Pons (tissue), 1 donor: ENCODE results near the gene CHD5.
"Not testable (repeated sequence)": the region's sequence is repeated elsewhere in the genome, so short reads cannot be mapped to it uniquely, and the experiment has no call there.

Experiments used
- DNase-seq: peaks from one replicate; pipeline ENCODE4 v3.0.0-alpha.2; 2016; ENCODE audit warnings: low spot score

CHD5 gene

DNA sequence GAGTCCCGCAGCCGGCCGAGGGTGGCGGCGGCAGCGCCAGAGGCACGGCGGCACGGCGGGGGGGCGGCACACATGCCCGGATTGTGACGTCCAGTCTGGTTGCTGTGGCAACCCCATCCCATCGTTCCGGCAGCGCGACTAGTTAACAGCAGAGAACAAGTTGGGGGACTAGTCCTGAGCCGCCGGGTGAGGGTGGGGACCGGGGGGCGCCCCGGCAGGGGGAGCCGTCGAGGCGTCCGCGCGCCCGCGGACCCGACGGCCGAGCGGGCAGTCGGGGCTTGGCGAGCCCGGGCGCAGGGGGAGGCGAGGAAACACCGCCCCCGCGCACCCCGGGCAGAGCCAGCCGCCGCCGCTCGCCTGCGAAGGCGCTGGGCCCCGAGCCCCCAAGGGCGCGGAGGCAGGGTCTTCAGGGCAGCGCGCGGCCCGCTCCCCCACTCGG, at the start of gene CHD5:
CHD5 (minus strand) TSS at position 54 of the 439 bp plus-strand sequence. CDS start 298 bp downstream, outside the sequence.
- DNase-seq, result no peak

DNA sequence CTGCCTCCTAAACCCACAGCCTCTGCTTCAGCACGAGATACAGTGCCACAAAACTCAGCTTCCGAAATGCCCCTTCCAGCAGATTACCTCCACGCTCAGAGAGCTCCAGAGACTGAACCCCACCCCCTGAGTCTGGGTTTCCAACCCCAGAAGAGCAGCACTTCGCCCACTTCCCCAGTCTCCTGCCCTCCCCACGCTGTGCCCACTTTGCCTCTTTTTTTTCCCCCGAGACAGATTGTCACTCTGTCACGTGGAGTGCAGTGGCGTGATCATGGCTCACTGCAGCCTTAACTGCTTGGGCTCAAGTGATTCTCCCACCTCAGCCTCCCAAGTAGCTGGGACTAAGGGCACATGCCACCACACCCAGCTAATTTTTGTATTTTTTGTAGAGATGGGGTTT, 45.5 kb upstream of the CHD5 start:
- no peak for DNase-seq

DNA sequence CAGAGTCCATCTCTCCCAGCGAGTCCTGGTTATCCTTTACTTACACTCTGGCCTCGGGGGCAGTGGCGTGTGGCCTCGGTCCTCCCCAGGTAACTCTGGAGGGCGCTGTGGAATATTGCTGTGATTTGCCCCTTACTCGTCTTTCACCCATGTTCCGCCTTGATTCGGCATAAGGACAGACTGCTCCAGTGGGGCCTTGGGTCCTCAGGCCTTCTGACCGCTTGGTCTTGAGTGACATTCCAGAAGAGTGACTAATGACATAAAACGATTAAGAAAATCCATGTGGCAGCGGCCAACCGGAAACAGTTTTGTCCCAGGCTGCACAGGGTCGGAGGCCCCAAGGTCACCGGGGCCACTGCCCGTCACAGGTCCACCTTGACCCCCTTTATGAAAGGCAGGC, 44.6 kb upstream of the CHD5 start:
- DNase-seq, result no peak

DNA sequence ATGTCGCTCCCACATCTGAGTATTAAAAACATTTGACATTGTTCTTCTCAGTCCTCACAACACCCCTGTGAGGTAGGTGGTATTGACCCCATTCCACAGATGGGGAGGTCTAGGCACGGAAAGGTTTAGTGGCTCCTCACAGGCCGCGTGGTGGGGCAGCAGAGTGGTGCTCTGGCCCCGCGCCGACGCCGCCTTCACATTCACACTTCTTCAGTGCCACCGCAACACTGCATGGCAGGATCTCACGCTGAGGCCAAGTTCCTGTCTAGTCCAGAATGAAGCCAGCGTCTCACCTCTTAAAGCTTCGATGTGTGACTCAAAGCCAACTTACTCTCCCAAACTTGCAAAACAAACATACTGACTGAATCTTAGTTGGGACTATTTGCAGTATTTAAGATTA, 43.5 kb upstream of the CHD5 start:
- DNase-seq, result no peak

DNA sequence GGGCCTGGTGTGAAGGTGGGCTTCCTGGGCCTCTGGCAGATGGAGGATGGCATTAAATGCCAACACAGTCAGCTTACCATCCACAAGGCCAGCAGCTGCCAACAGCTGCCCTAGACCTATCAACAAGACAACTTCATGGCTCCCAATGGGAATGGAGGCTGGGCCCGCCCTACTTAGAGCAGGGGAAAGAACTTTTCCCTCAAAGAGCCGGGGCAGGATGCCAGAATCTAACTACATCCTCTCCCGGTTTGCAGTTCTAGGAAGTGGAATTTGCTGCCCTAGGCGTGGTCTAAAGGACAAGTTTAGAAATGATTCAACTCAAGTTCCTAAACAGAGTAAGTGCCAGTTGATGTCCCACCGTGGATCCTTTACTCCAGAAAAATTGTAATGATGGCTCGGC, 42.5 kb upstream of the CHD5 start:
- DNase-seq, result no peak

DNA sequence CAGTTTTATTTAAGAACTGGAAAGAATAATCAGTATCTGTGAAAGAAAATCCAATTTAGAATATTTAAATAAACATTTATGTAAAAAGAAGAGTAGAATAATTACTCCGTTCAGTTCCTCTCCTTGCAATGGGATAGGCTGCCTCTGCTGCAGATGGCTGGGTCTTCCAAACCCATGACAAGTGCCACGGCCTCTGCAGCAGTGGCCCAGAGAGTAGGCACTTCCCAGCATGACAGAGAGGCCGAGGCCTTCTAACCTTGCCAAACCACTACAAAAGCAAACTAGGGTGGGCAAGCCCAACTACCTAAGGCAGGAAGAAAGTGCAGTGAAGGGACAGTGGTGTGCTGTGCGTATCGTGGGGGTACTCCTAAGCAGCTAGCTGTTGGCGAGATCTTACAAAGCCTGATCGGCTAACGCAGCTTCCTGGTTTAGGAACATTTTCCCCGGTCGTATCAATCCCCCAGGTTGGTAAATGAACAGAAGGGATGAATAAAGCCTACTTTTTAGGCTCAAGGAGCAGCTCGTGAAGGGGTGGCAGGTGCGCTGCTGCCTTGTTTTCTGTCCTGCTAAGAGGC, 41.2 kb upstream of the CHD5 start:
- no peak for DNase-seq

DNA sequence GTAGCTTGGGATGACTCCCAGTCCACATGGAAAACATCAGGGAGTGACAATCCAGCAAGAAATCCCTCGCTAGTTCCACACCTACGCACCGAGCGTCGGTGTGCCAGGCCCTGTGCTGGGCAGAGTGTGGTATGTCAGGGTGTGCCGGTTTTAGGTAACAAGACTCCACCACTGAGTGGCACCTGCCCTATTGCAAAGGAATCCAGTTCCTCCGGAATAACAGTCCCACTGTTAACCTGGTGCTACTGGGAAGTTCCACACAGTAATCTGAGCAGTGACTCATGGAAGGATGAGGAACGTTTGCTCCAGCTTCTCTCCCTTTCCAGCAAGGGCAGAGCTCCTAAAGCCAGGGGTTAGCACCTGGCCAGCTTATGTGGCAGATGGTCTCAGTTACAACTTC, 40.1 kb upstream of the CHD5 start:
- no peak for DNase-seq

DNA sequence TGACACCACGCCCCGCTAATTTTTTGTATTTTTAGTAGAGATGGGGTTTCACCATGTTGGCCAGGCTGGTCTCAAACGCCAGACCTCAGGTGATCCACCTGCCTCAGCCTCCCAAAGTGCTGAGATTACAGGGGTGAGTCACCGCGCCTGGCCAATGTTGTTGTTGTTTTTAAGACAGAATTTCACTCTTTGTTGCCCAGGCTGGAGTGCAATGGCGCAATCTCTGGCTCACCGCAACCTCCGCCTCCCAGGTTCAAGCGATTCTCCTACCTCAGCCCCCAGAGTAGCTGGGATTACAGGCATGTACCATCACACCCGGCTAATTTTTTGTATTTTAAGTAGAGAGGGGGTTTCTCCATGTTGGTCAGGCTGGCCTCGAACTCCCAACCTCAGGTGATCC, 39.5 kb upstream of the CHD5 start:
- DNase-seq, result not testable (repeated sequence)

DNA sequence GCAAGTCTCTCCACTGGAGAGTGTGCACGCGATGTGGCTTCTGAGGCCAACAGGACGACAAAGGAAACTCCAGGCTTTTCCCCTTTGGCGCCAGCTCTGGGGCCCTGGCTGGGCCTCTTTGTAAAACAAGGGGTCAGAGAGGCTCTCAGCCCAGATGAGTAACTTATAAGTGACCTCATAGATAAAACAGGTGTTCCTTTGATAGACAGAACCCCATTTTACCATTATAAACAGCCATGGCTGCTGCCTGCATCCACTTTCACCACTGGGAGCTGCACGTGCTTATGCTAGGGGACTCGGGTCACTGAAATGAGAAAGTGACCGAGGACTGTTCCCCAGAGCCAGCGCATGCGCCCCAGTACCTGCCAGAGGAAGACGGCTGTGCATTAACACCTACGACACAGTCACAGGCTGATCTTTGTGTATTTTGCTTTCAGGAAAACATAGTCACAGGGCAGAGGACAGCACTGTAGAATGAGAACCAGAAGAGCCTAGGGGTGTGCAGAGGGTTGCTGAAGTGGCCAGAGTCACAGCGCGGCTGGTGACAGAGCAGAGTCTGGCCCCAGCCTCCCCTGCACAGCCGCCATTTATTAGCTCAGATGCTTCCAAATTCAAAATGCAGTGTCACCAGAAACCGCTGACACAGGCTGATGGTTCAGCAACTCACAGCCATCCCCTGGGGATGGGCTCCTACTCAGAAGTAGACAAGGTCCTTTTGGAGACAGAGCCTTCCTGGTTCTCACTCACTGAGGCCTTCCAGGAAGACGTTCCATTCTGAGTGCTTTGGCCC, 38.4 kb upstream of the CHD5 start:
- no peak for DNase-seq

DNA sequence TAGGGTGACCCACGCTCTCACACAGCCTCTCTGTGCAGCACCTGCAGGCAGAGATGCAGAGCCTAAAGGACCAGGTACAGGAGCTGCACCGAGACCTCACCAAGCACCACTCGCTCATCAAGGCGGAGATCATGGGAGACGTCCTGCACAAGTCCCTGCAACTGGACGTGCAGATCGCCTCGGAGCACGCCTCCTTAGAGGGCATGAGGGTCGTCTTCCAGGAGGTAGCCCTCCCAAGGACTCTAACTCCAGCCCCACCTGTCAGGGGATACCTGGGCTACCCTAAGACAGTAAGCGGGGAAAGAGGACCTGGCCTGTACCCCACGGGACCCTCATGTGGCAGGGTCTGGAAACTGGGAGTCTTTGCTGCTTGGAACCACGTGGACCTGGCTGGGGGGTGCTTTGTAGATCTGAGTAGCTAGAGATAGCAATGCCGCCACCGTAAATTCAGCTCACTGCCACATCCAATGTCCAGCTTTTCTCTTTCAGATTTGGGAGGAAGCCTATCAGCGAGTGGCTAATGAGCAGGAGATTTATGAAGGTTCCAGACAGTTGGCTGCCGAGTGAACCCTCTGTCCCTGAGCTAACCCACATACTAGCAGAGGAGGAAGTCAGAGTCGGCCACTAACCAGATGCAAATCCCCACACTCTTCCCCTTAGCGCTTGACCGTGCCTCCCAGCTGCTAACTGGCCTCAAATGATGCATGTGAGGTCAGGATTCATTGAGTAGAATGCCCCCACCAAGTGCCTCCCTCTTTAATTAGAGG, 32.3 kb upstream of the CHD5 start:
- no peak for DNase-seq

DNA sequence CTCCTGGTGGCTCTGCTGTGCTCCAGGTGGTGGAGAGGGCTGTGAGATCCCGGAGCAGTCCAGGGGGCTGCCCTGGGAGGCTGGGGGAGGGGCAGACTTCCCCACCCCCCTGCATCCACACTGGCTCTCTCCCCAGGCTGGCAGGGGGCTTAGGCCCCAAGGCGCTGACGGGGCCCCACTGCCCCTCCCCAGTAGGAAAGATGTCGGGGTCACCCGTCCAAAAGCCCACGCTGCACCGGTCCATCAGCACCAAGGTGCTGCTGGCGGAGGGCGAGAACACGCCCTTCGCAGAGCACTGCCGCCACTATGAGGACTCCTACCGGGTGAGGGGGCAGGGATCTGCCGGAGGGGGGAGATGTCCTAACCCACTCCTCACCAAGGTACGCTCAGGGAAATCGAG, 31.6 kb upstream of the CHD5 start:
- DNase-seq, result no peak

DNA sequence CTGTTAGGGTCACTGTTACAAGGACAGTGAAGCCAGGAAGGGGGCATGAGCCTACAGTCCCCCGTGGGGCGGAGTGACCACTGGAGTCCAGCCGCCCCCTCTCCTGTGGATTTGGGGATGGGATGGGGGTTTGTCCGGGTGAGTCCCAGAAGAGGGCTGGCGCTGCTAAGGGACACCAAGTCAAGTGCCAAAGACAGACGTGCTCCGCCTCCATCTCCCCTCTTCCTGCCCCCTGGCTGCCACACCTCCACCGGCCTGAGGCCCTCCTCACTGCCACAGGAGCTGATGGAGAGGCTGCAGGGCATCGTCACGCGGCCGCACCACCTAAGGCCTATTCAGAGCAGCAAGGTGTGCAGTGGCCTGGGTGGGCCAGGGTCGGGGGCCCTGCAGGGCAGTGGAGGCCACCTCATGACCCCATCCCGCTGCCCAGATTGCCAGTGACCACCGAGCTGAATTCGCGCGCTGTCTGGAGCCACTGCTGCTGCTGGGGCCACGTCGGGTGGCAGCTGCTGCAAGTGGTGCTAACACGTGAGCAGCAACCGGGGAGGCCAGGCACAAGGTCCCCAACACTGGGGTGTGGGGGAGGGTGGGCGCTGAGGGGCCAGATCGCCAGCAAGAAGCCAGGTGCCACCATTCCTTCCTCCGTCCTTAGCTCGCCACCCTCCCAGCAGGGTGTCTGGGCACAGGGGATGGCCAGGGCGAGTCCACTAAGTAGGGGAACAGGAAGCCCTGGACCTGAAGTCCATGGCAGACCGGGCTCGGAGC, 30.7 kb upstream of the CHD5 start:
- no peak for DNase-seq

DNA sequence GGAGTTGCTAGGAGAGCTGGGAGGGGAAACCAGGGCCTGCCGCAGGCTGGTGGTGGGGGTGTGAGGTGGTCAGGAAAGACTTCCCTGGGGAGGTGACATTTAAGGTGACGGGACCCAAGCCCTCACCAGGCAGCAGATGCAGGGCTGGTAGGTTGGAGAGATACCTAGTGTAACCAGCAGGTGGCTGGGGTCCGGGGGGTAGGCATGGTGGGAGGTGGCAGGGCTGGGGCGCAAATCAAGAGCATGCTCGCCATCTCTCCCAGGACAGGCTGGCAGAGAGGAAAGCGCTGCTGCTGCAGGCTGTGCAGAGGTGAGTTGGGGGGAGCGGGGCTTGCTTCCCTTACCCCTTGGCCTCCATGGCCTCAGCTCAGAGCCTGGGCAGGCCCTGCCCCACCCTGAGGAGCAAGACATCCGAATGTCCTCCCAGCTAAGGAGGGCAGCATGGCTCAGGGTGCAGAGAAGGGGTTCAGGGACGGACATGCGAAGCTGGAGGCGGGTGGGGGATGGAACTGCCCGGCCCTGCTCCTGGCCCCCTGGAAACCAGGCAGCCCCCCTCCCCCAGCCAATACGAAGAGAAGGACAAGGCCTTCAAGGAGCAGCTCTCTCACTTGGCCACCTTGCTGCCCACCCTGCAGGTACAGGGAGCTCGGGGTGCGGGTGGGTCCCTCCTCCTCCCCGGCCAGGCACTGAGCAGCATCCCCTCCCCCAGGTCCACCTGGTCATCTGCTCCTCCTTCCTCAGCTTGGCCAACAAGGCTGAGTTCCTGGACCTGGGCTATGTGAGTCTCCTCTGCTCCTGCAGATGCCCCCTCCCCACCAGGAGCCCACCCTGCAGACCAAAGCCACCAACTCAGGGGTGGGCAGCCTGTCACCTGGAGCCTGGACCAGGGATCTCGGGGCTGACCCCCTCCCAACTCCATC, 29.8 kb upstream of the CHD5 start:
- no peak for DNase-seq

DNA sequence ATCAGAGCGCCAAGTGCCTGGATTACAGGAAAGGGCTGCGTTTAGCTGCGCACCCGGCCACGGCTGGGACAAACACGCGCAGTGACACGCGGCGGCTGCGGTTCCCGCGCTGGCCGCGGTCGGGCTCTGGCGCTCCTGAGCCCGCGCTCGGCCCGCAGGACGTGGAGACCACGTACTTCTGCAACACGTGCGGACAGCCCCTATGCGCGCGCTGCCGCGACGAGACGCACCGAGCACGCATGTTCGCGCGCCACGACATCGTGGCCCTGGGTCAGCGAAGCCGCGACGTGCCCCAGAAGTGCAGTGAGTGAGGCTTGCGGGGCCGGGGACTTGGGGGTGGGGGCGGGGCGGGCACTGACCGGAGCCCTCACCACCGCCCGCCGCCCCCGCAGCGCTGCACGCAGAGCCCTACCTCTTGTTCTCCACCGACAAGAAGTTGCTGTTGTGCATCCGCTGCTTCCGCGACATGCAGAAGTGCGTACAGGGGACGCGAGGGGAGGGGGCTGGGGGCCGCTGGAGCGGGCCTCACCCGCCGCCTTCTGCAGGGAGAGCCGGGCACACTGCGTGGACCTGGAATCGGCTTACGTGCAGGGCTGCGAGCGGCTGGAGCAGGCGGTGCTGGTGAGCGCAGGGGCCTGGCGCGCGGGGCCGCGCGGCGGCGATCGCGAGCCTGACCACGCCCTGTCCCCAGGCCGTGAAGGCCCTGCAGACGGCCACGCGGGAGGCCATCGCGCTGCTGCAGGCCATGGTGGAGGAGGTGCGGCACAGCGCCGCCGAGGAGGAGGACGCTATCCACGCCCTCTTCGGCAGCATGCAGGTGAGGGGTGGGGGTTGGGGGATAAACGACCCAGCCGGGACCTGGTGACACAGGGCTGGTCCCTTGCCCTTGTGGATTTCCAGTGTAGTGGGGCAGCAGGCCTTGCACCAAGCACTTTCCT, 28.9 kb upstream of the CHD5 start:
- DNase-seq, result no peak

DNA sequence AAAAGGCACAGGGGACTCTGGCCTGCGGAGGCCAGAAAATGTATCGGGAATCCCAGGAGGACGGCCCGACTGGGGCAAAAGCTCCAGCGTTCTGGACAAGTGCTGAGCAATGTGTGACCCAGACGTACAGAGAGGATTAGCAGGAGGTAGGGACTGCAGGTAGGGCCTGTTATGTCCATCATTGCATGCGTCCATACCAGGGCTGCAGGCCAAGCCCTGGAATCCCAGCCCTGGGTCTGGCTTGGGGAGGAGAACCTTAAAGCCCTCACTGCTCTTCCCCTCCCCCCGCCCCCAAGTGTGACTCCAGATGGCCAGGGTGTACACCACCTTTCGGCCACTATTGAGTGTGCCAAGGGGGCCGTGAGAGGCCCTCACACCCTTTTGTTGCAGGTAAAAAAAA, 27.8 kb upstream of the CHD5 start:
- no peak for DNase-seq

DNA sequence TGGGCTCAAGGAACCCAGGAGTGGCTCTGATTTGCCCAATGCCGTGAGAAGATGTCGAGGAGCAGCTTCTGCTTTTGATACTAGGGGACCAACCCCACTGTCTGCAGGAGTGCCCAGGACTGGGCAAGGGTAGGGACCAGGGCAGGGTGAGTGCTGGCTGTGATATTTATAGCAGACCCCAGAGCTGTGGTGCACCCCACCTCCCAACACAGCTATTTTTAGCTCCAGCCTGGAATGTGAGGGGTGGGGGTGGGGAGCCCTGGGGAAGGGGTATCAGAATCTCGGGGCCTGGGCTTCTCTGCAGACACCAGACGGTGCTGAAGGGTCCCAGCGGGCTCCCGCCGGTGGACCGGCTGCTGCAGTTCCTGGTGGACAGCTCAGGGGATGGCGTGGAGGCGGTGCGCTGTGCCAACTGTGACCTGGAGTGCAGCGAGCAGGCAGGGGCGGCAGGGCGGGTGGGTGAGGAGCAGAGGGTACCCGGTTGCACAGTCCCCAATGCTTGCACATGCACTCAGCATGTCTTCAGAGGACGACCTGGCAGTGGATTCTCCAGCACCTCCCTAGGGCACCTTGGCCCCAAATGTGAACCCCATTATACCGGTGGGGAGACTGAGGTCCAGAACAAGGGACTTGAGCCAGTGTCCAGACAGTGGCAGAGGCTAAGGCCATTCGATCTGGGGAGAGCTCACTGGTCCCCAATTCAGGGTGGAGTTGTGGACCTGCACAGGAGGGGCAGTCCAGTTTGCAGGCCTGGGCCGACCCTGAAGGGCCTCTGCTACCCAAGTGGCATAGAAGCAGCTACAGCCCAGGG, 27.2 kb upstream of the CHD5 start:
- no peak for DNase-seq

DNA sequence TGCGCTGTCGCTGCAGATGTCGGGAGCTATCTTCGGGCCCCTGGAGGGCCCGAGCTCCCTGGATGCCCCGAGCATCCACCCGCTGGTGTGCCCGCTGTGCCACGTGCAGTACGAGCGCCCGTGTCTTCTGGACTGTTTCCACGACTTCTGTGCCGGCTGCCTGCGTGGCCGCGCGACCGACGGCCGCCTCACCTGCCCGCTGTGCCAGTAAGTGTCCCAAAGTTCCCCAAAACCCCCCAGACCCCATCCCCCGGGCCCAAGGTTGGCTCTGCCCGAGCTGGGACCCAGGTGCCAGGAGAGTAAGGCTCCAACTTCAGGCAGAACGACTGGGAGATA, 26.4 kb upstream of the CHD5 start:
- no peak for DNase-seq

DNA sequence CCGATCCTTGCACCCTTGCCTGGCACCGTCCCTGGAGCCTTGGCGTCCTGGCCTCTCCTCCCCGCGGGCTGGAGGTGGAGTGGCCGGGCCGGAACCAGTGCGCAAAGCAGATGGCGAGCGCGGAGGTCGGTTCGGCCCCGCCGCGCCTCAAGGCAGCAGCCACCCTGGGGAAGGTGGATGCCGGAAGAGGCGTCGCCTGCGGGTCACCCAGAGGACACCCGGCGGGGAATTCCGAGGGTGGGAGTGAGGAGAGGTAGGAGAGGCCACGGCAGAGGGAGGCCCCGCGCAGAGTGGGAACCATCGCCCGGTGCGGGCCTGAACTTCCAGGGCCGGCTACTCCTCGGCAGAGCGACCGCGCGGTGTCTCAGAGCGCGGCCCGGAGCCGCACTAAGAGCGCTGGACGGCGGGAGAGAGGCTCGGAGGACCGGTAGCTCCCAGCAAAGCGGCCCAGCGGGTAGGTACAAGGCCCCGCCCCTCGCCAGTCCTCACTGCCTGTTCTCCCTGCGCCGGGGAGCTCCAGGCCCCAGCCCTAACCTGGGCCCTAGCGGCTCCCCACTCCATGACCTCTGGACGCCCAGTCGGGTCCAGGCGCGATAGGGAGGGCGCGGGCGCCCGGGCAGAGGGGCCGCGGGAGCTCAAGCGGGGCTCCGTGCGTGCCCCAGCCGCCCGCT, 25.9 kb upstream of the CHD5 start, which contains the start of gene RNF207:
RNF207 (plus strand) TSS at position 271 of the 671 bp plus-strand sequence. CDS start 417 bp downstream, outside the sequence.
- no peak for DNase-seq

DNA sequence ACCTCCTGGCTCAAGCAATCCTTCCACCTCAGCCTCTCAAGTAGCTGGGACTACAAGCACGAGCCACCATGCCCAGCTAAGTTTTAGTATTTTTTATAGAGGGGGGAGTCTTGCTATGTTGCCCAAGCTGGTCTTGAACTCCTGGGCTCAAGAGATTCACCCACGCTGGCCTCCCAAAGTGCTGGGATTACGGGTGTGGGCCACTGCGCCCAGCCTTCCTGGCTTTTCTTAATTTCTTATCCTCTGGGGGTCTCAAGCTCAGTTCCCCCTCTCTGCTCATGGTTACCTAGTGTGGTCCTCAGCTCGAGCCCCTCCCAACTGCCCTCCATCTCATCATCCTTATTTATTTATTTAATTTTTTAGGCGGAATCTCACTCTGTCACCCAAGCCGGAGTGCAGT, 22.1 kb upstream of the CHD5 start:
- DNase-seq, result no peak
